CD14-positive monocyte (primary cell): ENCODE measurements around the gene LIN37. TPM values are rescaled to one million over a fixed set of nuclear protein-coding genes. Genes with fewer than 3 reads are reported as not detected.

ENCODE experiments used
- DNase-seq, 3 donors: peaks; one replicate each; pipeline ENCODE4 v3.0.0-alpha.2; 2011 to 2022
- H2AFZ ChIP-seq: 2 replicates; pipeline ENCODE4 v1.6.0; 2012; ENCODE audit warnings: mild to moderate bottlenecking, low read depth, low read length, inconsistent platforms; ENCODE audit not compliant: insufficient read depth, poor library complexity, severe bottlenecking
- H3K27ac ChIP-seq, 2 donors: 1 replicate in 1 of 2; 2 replicates in 1 of 2; pipeline ENCODE4 v1.5.1; 2012 to 2013; ENCODE audit warnings: low read length in 2 of 2, control low read depth in 1 of 2, inconsistent platforms in 1 of 2, low read depth in 1 of 2, mild to moderate bottlenecking in 1 of 2
- H3K27me3 ChIP-seq, 2 donors: one replicate each; pipeline versions ENCODE4 v1.6.0 to v1.6.1; 2011 to 2013; ENCODE audit warnings: low read length in 2 of 2; ENCODE audit not compliant: control insufficient read depth in 2 of 2, insufficient read depth in 2 of 2
- H3K36me3 ChIP-seq, 2 donors: replicated peaks in 1 of 2; 1 replicate in 1 of 2; 2 replicates in 1 of 2; pipeline versions ENCODE4 v1.5.1 to v1.6.1; 2012 to 2013; ENCODE audit warnings: low read length in 2 of 2, control low read depth in 1 of 2, inconsistent platforms in 1 of 2, mild to moderate bottlenecking in 1 of 2; ENCODE audit not compliant: insufficient read depth in 2 of 2, control insufficient read depth in 1 of 2
- H3K4me1 ChIP-seq, 2 donors: 1 replicate in 1 of 2; 2 replicates in 1 of 2; pipeline versions ENCODE4 v1.5.1 to v1.6.1; 2012 to 2013; ENCODE audit warnings: low read length in 2 of 2, control low read depth in 1 of 2, inconsistent platforms in 1 of 2, mild to moderate bottlenecking in 1 of 2, moderate library complexity in 1 of 2; ENCODE audit not compliant: insufficient read depth in 2 of 2, control insufficient read depth in 1 of 2
- H3K4me2 ChIP-seq: replicated peaks from 2 replicates; pipeline ENCODE3; 2012; ENCODE audit warnings: low read length, moderate library complexity, mild to moderate bottlenecking; ENCODE audit not compliant: poor library complexity, severe bottlenecking; ENCODE audit errors: extremely low read depth
- H3K4me3 ChIP-seq, 3 experiments: fragments of 200-600 bp in 1 of 3; sonication (generic) in 1 of 3; replicated peaks in 1 of 3; 1 replicate in 2 of 3; 2 replicates in 1 of 3; pipeline ENCODE4 v1.5.1; 2011 to 2013; ENCODE audit warnings: low read length in 3 of 3, mild to moderate bottlenecking in 3 of 3, control low read depth in 2 of 3, low read depth in 2 of 3, inconsistent platforms in 1 of 3, moderate library complexity in 1 of 3
- H3K79me2 ChIP-seq: 2 replicates; pipeline ENCODE4 v1.6.0; 2012; ENCODE audit warnings: mild to moderate bottlenecking, control low read depth, inconsistent platforms, low read length, moderate library complexity; ENCODE audit not compliant: insufficient read depth
- H3K9ac ChIP-seq: 2 replicates; pipeline ENCODE4 v1.6.0; 2017; ENCODE audit warnings: low read length, mild to moderate bottlenecking; ENCODE audit not compliant: insufficient read depth, poor library complexity, severe bottlenecking
- H3K9me3 ChIP-seq, 2 donors: replicated peaks in 1 of 2; 1 replicate in 1 of 2; 2 replicates in 1 of 2; pipeline versions ENCODE4 v1.5.1 to v1.6.1; 2012 to 2013; ENCODE audit warnings: low read length in 2 of 2, control low read depth in 1 of 2; ENCODE audit not compliant: control insufficient read depth in 1 of 2, insufficient read depth in 1 of 2
- H4K20me1 ChIP-seq: 2 replicates; pipeline ENCODE4 v1.6.0; 2012; ENCODE audit warnings: mild to moderate bottlenecking, low read length, control low read depth, moderate library complexity; ENCODE audit not compliant: insufficient read depth
- H3K27ac Mint-ChIP-seq, 7 donors: one replicate each; pipeline ENCODE4 v1.8.0; 2020; ENCODE audit warnings: mild to moderate bottlenecking in 7 of 7, mixed read lengths in 7 of 7, moderate library complexity in 6 of 7, inconsistent platforms in 2 of 7
- H3K27me3 Mint-ChIP-seq, 3 donors: one replicate each; pipeline ENCODE4 v1.8.0; 2021 to 2022; ENCODE audit warnings: low read depth in 3 of 3, mild to moderate bottlenecking in 3 of 3, mixed read lengths in 3 of 3, moderate library complexity in 3 of 3, inconsistent platforms in 1 of 3
- H3K36me3 Mint-ChIP-seq, 2 donors: one replicate each; pipeline ENCODE4 v1.8.0; 2020; ENCODE audit warnings: mixed read lengths in 2 of 2, inconsistent platforms in 1 of 2, mild to moderate bottlenecking in 1 of 2
- H3K4me1 Mint-ChIP-seq: one replicate; pipeline ENCODE4 v1.8.0; 2020; ENCODE audit warnings: mild to moderate bottlenecking, mixed read lengths
- H3K4me3 Mint-ChIP-seq, 2 donors: one replicate each; pipeline ENCODE4 v1.8.0; 2020; ENCODE audit warnings: mild to moderate bottlenecking in 2 of 2, mixed read lengths in 2 of 2, moderate library complexity in 1 of 2
- H3K9me3 Mint-ChIP-seq, 7 donors: one replicate each; pipeline ENCODE4 v1.8.0; 2020 to 2022; ENCODE audit warnings: mixed read lengths in 7 of 7, mild to moderate bottlenecking in 6 of 7, moderate library complexity in 6 of 7, inconsistent platforms in 2 of 7
- CTCF ChIP-seq: fragments of 200-600 bp; IDR thresholded peaks from one replicate; pipeline ENCODE4 v1.8.0; 2022; ENCODE audit warnings: antibody characterized with exemption, mild to moderate bottlenecking
- WGBS: methylation state at CpG from one replicate; pipeline ENCODE4 v1.1.5; 2013; ENCODE audit warnings: missing lambda C conversion rate; ENCODE audit not compliant: insufficient coverage; 5-methylcytosine and 5-hydroxymethylcytosine counted together
- intact Hi-C, 2 donors: fragments of 100-400 bp; cut with micrococcal nuclease; formaldehyde crosslinking; loops; one replicate each; pipeline versions ENCODE4 v1.15.0 to v1.15.1; 2023
- polyA plus RNA-seq, 3 donors: library from polyadenylated mRNA; depleted of rRNA in 1 of 3; unstranded in 2 of 3; stranded (reverse) in 1 of 3; fragments of 300-500 nt in 2 of 3; fragments of >200 nt in 1 of 3; fragmentation: Illumina TruSeq in 2 of 3; gene quantifications; 1 replicate in 2 of 3; 2 replicates in 1 of 3; pipeline ENCODE4 v1.2.3, GENCODE V29; 2012 to 2021

Gene LIN37
- polyA plus RNA-seq, 3 donors: 5.6 to 28.6 (median 7.2) TPM

- 100% methylated on average over 2 of the region's 9 CpGs for WGBS
- Histone ChIP-seq H3K9ac (no peak overlapping the region), H3K4me2 (no peak overlapping the region), H3K36me3 (no peaks in the 10 kb centered on the region), H3K9me3 (no peaks in the 10 kb centered on the region), H3K79me2 (peaks cover 20% of the 10 kb centered on the region), H3K4me1 (peaks cover 14 to 19% of the 10 kb centered on the region in 2 donors), H2AFZ (no peak overlapping the region), H4K20me1 (no peaks in the 10 kb centered on the region), H3K27ac (no peak overlapping the region), H3K27me3 (no peaks in the 10 kb centered on the region), H3K4me3 (no peak overlapping the region)
- Mint-ChIP-seq H3K4me3 (no peak overlapping the region), H3K36me3 (peaks cover 6 to 14% of the 10 kb centered on the region in 2 donors), H3K9me3 (peaks cover 0 to 2% (median 0%) of the 10 kb centered on the region in 7 donors), H3K27ac (peak overlapping the region in 1 of 7 donors; percentile 50), H3K27me3 (peaks cover 0 to 5% (median 4%) of the 10 kb centered on the region in 3 donors), H3K4me1 (peaks cover 23% of the 10 kb centered on the region)
- TF ChIP-seq CTCF: no peak
- peak in 2 of 3 donors; percentile 20 to 71 for DNase-seq
- intact Hi-C loops: loop anchor here in 1 of 2 donors (10.0 kb wide), 2 partner anchors 102 to 282 kb away; partner anchors contain the start of genes THAP8 and WDR62
Observed at GRCh38 chr19:35773020-35773806, 24.8 kb downstream of the LIN37 start.

GRCh38 chr19:35774274-35775045, 26.1 kb downstream of the LIN37 start:
- Mint-ChIP-seq H3K4me3 (peak overlapping the region; percentile 84 to 85), H3K9me3 (peaks cover 0 to 2% (median 0%) of the 10 kb centered on the region in 7 donors), H3K36me3 (peaks cover 8 to 12% of the 10 kb centered on the region in 2 donors), H3K27ac (peak overlapping the region in 2 of 7 donors; percentile 67 to 80), H3K27me3 (peaks cover 0 to 5% (median 4%) of the 10 kb centered on the region in 3 donors), H3K4me1 (peaks cover 23% of the 10 kb centered on the region)
- no peak for TF ChIP-seq CTCF
- Histone ChIP-seq H3K27ac (no peak overlapping the region), H3K79me2 (peaks cover 20% of the 10 kb centered on the region), H4K20me1 (no peaks in the 10 kb centered on the region), H3K9me3 (no peaks in the 10 kb centered on the region), H3K9ac (no peak overlapping the region), H3K27me3 (no peaks in the 10 kb centered on the region), H3K4me2 (peak overlapping the region; percentile 87), H3K4me1 (peaks cover 14 to 19% of the 10 kb centered on the region in 2 donors), H2AFZ (peak overlapping the region; percentile 70), H3K36me3 (peaks cover 0 to under 1% of the 10 kb centered on the region in 2 donors), H3K4me3 (peak overlapping the region in 2 of 3 experiments; percentile 3 to 80)
- DNase-seq: no peak
- 66% methylated on average over 15 of the region's 16 CpGs for WGBS
- intact Hi-C loops: loop anchor here in 1 of 2 donors (5.0 to 10.0 kb wide), 3 partner anchors 32 to 280 kb away; partner anchors contain the start of genes IGFLR1, THAP8 and WDR62
